Measurements from ENCODE around the gene NMB. TPM values are rescaled to one million over a fixed set of nuclear protein-coding genes. Genes with fewer than 3 reads are reported as not detected.

The NMB gene
- total and polyA plus RNA-seq, 2 experiments from 2014 or later = 18.1 to 22.0 TPM

DNA sequence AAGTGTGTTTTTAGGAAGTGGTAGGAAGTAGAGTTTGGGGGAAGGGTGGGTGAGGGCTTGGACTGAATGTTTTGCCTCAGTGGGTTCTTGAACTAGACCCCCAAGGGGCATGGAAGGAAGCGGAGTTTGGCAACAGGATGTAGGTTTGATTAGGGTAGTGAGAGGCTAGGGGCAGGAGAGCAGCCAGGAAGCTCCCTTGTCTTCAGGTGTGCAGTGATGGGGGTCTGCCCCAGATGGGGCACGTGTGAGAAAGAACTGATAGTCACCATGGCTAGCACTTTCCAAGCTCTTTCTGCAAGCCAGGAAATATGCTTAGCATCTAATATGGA lies 52.5 kb downstream of the NMB start:
- H3K36me3 Mint-ChIP-seq (ENCODE audit: low read depth) = peaks cover 70% of the 10 kb centered on the region
- Histone ChIP-seq H3F3A (replicated peaks; ENCODE audit: low read depth) (peaks cover 26% of the 10 kb centered on the region), H3K27ac (ENCODE audit: low read depth) (peak overlapping the region; percentile 96; the same call in 1 of the 2 replicates), H3K79me2 (replicated peaks; ENCODE audit: insufficient read depth) (peaks cover 86% of the 10 kb centered on the region), H4K20me1 (replicated peaks; ENCODE audit: insufficient read depth) (peaks cover 58% of the 10 kb centered on the region), H3K36me3 (ENCODE audit: insufficient read depth) (peaks cover 36% of the 10 kb centered on the region; the same call in 1 of the 2 replicates), H3K4me2 (peak overlapping the region; percentile 79), H3K4me1 (ENCODE audit: insufficient read depth) (peaks cover 77% of the 10 kb centered on the region), H3K4me3 (peak overlapping the region; percentile 87), H3K9me2 (ENCODE audit: insufficient read depth) (no peaks in the 10 kb centered on the region), H2AFZ (no peak overlapping the region), H3K27me3 (ENCODE audit: insufficient read depth) (no peaks in the 10 kb centered on the region)
- TF ChIP-seq EZH2 (IDR thresholded peaks at IDR 0.05; ENCODE audit: low read depth, unreplicated experiment) (no peak), JUNB (IDR thresholded peaks at IDR 0.05; ENCODE audit: unreplicated experiment) (no peak), ZNF331 (CRISPR knock-in tag; IDR thresholded peaks at IDR 0.05; ENCODE audit: low read depth) (no peak), EZH2phosphoT487 (IDR thresholded peaks at IDR 0.05; ENCODE audit: unreplicated experiment) (no peak), POLR2AphosphoS5 (IDR thresholded peaks at IDR 0.05; ENCODE audit: low read depth) (no peak), NANOG (IDR thresholded peaks at IDR 0.05; ENCODE audit: borderline replicate concordance) (no peak), STAT1 (IDR thresholded peaks at IDR 0.05; ENCODE audit: unreplicated experiment) (no peak), ZNF462 (CRISPR knock-in tag; IDR thresholded peaks at IDR 0.05) (no peak), ZNF114 (CRISPR knock-in tag; IDR thresholded peaks at IDR 0.05) (no peak), CREB1 (CRISPR knock-in tag; IDR thresholded peaks at IDR 0.05; ENCODE audit: low read depth) (no peak)
- TF ChIP-seq, protein P1, sequence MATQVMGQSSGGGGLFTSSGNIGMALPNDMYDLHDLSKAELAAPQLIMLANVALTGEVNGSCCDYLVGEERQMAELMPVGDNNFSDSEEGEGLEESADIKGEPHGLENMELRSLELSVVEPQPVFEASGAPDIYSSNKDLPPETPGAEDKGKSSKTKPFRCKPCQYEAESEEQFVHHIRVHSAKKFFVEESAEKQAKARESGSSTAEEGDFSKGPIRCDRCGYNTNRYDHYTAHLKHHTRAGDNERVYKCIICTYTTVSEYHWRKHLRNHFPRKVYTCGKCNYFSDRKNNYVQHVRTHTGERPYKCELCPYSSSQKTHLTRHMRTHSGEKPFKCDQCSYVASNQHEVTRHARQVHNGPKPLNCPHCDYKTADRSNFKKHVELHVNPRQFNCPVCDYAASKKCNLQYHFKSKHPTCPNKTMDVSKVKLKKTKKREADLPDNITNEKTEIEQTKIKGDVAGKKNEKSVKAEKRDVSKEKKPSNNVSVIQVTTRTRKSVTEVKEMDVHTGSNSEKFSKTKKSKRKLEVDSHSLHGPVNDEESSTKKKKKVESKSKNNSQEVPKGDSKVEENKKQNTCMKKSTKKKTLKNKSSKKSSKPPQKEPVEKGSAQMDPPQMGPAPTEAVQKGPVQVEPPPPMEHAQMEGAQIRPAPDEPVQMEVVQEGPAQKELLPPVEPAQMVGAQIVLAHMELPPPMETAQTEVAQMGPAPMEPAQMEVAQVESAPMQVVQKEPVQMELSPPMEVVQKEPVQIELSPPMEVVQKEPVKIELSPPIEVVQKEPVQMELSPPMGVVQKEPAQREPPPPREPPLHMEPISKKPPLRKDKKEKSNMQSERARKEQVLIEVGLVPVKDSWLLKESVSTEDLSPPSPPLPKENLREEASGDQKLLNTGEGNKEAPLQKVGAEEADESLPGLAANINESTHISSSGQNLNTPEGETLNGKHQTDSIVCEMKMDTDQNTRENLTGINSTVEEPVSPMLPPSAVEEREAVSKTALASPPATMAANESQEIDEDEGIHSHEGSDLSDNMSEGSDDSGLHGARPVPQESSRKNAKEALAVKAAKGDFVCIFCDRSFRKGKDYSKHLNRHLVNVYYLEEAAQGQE (IDR thresholded peaks at IDR 0.05; ENCODE audit: unreplicated experiment) = no peak
- TF ChIP-seq, protein P2, sequence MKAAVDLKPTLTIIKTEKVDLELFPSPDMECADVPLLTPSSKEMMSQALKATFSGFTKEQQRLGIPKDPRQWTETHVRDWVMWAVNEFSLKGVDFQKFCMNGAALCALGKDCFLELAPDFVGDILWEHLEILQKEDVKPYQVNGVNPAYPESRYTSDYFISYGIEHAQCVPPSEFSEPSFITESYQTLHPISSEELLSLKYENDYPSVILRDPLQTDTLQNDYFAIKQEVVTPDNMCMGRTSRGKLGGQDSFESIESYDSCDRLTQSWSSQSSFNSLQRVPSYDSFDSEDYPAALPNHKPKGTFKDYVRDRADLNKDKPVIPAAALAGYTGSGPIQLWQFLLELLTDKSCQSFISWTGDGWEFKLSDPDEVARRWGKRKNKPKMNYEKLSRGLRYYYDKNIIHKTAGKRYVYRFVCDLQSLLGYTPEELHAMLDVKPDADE (IDR thresholded peaks at IDR 0.05) = no peak
- ATAC-seq = no peak
- peak overlapping the region; percentile 63 for H3K4me3 Mint-ChIP-seq
- H3K9me3 Mint-ChIP-seq = no peaks in the 10 kb centered on the region
- DNase-seq (ENCODE audit: low spot score) = no peak
- H3K4me1 Mint-ChIP-seq = peaks cover 73% of the 10 kb centered on the region
- H3K27me3 Mint-ChIP-seq (ENCODE audit: insufficient read depth, low read depth, poor library complexity) = peaks cover 23% of the 10 kb centered on the region
- no peak overlapping the region; the same call in none of the 2 replicates for H3K27ac Mint-ChIP-seq
